ENCODE data around the gene GAB4. TPM values are rescaled to one million over a fixed set of nuclear protein-coding genes. Genes with fewer than 3 reads are reported as not detected.

GAB4 gene
- total RNA-seq, 1 donor from 2014 or later: not detected

DNA sequence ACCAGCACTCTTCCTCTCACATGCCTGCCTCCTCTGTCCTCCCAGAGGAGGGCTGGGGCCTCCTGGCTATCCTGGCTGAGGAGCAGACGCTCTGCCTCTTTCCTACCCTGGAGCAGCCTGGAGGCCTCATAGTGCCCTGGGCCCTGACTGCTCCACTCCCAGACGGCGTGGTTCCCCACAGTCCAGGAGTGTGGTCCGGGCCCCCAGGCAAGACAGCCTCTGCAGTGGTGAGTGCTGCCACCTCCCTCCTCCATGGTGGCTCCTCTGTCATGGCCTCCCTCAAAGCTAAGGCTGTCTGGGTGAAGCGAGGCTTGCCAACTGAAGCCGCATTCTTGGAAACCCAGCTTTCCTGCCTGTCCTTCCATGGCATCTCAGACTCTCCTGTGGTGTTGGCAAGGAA lies 19.8 kb downstream of the GAB4 start:
- no peak for DNase-seq

DNA sequence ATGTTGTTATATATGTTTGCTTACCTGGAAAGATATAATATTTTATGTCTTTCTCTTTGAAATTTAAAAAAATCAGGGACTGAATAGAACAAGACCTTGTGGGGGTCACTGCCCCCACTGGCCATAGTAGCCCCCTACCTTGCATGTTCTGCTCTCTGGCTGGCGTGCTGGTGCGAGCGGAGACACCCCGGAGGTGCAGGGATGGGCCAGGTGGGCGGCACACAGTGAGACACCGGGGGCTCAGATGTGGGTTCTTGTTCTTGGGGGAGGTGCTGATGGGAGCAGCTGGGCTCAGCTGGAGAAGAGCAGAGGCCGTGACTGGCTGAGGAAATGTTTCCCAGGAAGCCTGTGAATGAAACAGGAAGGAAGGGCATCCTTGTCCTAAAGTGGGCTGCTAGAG lies 20.2 kb downstream of the GAB4 start:
- no peak for DNase-seq

DNA sequence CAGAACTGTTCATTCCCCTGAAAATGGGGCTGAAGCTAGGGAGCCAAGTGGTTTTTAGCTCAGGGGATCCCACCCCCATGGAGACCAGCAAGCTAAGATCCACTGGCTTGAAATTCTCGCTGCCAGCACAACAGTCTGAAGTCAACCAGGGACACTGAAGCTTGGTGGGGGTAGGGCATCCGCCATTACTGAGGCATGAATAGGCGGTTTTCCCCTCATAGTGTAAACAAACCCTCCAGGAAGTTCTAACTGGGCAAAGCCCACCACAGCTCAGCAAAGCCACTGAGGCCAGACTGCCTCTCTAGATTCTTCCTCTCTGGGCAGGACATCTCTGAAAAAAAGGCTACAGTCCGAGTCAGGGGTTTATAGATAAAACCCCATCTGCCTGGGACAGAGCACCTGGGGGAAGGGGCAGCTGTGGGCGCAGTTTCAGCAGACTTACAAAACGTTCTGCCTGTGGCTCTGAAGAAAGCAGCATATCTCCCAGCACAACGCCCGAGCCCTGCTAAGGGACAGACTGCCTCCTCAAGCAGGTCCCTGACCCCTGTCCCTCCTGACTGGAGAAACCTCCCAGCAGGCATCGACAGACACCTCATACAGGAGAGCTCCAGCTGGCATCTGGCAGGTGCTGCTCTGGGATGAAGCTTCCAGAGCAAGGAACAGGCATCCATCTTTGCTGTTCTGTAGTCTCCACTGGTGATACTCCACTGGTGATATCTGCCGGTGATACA lies 32.7 kb downstream of the GAB4 start:
- DNase-seq: no peak

DNA sequence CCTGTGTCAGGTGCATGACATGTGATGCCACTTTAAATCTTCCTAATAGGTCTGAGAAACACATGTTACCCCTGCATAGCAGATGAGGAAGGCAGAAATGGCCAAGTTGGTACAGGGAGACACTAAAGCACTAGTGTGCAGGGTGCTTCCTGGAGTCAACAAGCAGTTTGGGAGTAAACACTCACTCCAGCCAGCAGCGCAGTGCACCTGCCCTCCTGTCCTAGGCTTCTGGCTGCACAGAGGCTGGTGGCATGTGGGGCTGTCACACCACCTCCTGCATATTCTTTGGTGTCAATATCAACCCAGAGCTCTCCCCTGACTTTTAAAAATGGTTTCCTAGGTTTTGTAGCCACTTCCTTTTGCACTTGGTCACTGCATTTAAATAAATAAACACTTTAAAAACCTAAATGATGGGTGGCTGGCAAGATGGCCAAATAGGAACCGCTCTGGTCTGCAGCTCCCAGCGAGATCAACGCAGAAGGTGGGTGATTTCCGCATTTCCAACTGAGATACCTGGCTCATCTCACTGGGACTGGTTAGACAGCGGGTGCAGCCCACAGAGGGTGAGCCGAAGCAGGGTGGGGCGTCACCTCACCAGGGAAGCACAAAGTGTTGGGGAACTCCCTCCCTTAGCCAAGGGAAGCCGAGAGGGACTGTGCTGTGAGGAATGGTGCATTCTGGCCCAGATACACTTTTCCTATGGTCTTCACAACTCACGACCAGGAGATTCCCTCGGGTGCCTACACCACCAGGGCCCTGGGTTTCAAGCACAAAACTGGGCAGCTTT lies 33.5 kb downstream of the GAB4 start:
- DNase-seq: no peak

- DNase-seq: no peak
Observed at GRCh38 chr22:16973591-16974297, 34.3 kb downstream of the GAB4 start.

DNA sequence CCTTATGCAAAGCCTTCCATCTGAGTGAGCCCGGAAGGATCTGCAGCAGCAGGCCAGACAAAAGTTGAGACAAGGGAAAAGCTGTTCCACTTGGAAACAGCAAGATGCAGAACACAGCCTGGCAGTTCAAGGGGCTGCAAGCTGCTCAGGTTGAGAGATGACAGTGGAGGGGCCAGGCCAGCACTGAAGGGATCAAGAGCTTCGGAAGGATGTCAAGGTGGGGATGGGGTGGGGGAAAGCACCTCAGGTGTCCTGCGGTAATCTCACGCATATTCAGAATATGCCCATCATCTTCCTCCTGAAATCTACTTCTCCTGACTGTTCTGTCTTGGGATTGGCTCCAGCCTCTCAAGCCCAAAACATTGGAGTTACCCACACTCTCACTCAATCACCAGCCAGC lies 35.7 kb downstream of the GAB4 start:
- DNase-seq: no peak

- DNase-seq: no peak
Observed at GRCh38 chr22:16970446-16970845, 37.6 kb downstream of the GAB4 start.

- DNase-seq: no peak
Observed at GRCh38 chr22:16969508-16970327, 38.3 kb downstream of the GAB4 start.

DNA sequence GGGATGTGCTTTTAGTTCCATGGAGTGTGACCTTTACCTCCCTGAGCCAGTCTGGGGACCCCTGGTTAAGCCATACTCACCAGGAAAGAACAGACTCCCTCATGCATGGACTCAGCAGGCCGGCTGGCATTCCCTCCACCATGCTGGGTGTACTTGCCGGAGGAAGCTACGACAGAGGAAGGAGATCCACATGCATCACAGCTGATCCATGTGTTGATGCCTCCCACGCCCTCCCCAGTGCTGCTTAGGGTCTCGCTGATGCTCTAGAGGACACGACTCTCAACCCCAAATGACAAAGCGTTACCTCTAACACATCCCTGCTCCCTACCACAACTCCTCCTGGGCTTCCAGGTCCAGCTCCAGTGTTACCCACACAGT lies 39.8 kb downstream of the GAB4 start:
- DNase-seq: no peak

- no peak for DNase-seq
Observed at GRCh38 chr22:16967453-16968217, 40.4 kb downstream of the GAB4 start.

- DNase-seq: no peak
Observed at GRCh38 chr22:16966251-16966650, 41.8 kb downstream of the GAB4 start.

DNA sequence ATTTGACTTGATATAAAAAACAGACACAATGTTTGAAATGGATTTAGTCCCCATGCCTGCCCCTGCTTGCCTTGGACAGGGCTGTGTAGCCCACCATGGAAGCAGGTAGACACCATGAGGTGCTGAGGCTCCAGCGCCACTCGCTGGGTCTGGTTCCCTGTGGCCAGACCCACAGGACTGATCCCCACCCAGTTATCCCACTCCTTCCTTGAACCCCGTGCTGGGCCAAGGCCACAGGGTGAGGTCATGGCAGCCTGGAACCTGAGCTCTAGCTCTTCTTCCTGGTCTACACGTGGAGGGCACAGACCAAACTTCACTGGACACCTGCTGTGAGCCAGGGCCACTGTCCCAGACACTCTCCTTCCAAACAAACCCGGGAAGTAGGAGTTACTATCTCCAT lies 42.5 kb downstream of the GAB4 start:
- DNase-seq: no peak

DNA sequence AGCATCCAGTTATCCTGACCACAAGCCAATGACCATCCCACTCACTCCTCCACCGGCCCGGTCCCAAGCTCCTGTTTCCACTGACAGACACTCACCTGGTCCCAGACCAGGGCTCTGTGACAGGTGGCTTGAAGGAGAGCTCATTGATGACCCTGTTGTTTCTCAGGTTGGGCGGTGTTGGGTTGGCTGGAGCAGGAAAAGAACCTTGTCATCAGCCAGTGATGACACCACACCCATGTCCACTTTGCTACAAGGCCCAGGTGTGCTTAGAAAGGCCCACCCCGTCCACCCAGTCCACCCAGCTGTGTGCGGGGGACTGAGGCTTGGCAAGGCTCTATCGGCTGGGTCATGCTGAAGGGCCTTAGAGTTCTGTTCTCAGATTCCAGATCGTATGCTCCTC lies 42.9 kb downstream of the GAB4 start:
- DNase-seq: no peak

- DNase-seq: no peak
Observed at GRCh38 chr22:16964366-16964765, 43.7 kb downstream of the GAB4 start.

GRCh38 chr22:16963189-16963945 lies 44.7 kb downstream of the GAB4 start:
- DNase-seq: no peak

- no peak for DNase-seq
Observed at GRCh38 chr22:16962501-16962900, 45.5 kb downstream of the GAB4 start.

GRCh38 chr22:16961477-16962186 lies 46.4 kb downstream of the GAB4 start:
- DNase-seq: no peak

GRCh38 chr22:16960884-16961249 lies 47.2 kb downstream of the GAB4 start:
- DNase-seq: no peak

DNA sequence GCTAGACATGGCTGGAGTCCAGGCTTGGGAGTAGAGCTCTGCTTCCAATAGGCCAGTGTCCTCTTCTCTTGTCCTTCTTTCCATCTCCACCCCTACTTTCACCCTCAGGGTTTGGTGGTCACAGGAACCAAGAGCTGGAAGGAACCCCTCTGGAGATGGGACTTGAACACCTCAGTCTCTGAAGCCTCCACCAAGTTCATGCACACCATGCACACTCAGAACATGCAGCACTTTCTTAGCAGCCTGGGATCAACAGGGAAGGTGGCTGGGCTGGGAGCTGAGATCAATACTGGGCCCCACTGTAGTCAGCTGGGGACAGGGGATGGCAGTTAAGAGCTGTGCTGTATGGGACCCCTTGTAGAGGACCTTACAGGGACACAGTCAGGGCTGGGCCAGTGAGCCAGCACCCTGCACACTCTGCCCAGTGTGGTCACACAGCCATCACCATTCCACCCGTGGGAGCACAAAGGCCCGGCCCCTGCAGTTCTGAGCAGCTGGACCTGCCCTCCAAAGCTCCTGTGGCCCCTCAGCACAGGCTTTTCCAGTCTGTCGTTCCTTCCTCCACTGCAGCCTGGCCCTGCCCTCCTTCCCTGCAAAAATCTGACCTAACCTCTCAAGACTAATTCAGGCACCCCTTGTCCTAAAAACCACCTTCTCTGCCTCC lies 47.7 kb downstream of the GAB4 start:
- no peak for DNase-seq

GRCh38 chr22:16959345-16959930 lies 48.6 kb downstream of the GAB4 start:
- DNase-seq: no peak
